Stromal cell of bone marrow (primary cell): ENCODE data around the gene TMBIM4.

Source experiments
- DNase-seq: peaks from one replicate; pipeline ENCODE4 v3.0.0-alpha.2; 2012; ENCODE audit warnings: low read depth

Gene TMBIM4

DNA sequence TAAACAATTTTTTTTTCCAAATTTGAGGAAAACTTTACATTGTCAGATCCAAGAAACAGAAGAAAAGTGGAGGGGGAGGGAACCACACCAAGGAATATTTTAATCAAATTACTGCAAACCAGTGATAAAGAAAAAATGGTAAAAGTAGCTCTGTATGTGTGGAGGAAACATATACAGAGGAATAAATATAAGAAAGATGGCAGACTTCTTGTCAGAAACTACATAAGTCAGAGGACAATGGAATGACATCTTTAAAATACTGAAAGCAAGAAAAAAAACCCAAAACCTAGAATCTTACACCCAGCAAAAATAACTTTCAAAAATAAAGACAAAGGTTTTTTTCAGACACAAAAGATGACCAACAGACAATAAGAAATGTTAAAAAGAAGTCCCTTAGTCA, 29.1 kb downstream of the TMBIM4 start:
- DNase-seq: no peak

GRCh38 chr12:66139328-66139727, 30.5 kb downstream of the TMBIM4 start:
- no peak for DNase-seq

GRCh38 chr12:66137937-66138336, 31.9 kb downstream of the TMBIM4 start:
- no peak for DNase-seq

DNA sequence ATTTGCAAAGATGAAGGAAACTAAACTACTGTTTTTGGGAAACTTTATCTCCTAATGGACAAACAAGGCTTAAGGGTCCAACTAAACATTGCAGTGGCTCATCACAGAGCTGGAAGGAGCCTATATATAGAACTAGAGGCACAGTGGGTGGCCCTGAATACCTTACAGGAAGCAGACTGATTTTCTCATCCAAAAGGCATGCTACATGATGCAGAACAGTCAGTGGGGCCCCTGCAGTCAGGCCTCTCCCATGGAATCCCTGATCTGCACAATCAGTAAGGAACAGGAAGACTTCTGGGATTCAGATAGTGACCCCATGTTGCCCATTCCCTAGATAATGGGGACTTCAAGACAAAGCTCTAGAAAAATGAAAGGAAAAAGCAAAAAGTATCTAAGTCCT, 37.4 kb downstream of the TMBIM4 start:
- DNase-seq: no peak

- DNase-seq: no peak
Measured at GRCh38 chr12:66131067-66131688, 38.6 kb downstream of the TMBIM4 start.

GRCh38 chr12:66130267-66131066, 39.3 kb downstream of the TMBIM4 start, which contains the start of gene LLPH:
Gene LLPH (minus strand): TSS chr12:66130750. CDS start chr12:66129106, 1,644 bp downstream.
- DNase-seq: peak; percentile 82

- no peak for DNase-seq
Measured at GRCh38 chr12:66129934-66130266, 39.9 kb downstream of the TMBIM4 start.

DNA sequence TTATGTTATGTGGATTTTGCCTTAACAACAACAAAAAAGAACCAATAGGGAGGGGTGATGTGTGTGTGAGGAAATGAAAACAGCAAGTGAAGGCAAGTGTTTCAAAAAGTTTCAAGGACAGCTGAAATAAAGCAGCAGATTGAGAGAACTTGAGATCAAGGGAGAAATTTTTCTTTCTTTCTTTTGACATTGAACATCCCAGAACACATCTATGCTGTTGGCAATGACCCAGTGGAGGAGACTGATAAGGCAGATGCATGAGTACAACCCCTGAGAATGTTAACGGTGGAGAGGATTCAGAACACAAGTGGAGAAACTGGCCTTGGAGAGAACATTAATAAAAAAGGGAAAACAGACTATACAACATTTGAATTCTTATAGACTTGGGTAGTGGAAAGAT, 42.1 kb downstream of the TMBIM4 start:
- DNase-seq: no peak

GRCh38 chr12:66120477-66120876, 49.3 kb downstream of the TMBIM4 start:
- DNase-seq: no peak

GRCh38 chr12:66119870-66120241, 49.9 kb downstream of the TMBIM4 start:
- no peak for DNase-seq

DNA sequence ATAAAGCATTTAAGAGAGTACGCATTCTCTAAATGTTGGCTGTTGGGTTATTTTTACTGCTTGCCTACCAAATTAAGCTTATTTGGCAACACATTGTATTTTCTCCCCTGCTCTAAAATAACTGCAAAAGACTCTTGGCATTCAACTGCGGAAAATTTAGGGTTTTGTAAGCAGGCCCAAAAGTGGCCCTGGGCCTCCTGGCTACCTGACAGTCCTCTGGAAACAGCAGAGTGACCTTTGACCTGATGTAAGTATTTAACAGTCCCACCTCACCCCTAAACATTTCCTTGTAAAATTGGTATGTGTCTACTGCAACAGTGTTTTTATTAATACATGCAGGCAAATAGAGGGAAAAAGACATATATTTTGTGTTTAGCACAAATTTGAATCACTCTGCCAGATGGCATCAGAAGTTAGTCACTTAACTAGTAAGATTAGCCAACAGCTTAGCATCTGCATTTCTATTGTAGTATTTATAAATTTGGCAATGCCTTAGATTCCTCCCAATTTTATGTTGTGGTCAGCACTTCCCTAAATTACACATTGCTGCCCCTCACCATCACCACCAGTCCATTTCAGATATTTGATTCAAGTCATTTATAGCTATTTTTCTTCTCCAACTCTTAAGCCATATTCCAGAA, 50.4 kb downstream of the TMBIM4 start:
- no peak for DNase-seq

GRCh38 chr12:66118240-66118891, 51.4 kb downstream of the TMBIM4 start:
- no peak for DNase-seq

GRCh38 chr12:66117242-66117641, 52.6 kb downstream of the TMBIM4 start:
- no peak for DNase-seq

DNA sequence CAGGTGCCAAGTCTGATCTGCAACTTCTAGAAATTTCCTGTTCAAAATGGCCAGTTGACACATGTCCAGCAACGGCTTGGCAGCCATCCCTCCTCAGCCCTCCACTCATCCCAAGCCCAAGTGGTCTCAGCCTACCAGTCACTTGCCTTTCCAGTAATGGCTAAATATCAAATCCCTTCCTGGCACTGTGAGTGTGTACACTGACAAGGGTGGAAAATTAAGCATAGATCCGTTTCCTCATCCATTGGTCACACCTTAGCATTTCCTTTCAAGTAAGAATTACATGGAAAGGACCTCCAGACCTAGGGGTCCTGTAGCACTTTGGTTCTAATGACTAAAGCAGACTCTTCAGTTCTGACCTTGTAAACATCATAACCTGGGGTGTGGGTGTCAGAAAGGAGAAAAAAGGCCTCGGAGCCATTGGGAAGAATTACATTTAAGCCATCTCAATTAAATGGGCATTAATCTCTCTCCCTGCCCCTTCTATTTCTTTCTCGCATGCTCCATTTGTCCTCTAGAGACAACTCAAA, 54.7 kb downstream of the TMBIM4 start:
- no peak for DNase-seq

- no peak for DNase-seq
Measured at GRCh38 chr12:66113471-66113870, 56.3 kb downstream of the TMBIM4 start.

GRCh38 chr12:66111605-66112004, 58.2 kb downstream of the TMBIM4 start:
- DNase-seq: no peak

DNA sequence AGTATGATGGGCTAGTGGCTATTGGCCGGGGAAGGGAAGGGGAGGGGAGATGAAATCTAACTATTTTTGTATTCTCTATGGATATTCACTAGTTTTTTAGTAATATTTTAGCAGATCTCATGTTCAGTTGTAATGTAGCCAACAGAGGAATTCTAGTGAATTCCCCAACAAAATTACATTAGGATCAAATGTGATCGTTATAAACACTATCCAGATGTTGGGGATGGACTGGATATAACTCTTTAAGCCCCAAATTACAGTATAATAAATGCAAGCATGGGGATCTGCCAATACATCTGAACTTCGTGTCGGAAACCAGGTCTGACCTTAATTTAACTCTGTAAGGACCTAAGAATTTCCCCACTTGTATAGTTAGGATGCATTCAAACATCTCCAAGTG, 60.7 kb downstream of the TMBIM4 start:
- no peak for DNase-seq

GRCh38 chr12:66108386-66108785, 61.4 kb downstream of the TMBIM4 start:
- no peak for DNase-seq

DNA sequence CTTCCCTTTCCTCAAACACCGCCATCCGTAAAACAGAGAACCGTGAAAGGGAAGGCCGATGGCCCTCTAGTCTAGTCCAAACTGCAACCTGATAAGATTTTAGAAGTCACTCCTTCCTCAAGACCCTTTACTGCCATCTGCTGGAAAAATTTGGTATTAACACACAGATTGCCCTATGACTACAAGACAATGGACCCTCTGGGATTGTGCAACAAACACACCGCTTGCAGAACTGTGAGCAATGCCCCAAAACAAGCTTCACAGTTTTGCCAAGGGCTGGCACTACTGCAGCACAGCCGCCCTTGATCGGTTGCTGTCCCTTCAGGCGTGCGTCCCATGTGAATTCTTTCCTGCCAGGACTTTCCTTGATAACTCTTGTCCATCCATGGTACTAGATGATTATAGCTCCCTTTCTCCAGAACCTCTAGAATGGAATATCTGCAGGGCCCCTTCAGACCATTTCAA, 62.3 kb downstream of the TMBIM4 start:
- peak; percentile 91 for DNase-seq

DNA sequence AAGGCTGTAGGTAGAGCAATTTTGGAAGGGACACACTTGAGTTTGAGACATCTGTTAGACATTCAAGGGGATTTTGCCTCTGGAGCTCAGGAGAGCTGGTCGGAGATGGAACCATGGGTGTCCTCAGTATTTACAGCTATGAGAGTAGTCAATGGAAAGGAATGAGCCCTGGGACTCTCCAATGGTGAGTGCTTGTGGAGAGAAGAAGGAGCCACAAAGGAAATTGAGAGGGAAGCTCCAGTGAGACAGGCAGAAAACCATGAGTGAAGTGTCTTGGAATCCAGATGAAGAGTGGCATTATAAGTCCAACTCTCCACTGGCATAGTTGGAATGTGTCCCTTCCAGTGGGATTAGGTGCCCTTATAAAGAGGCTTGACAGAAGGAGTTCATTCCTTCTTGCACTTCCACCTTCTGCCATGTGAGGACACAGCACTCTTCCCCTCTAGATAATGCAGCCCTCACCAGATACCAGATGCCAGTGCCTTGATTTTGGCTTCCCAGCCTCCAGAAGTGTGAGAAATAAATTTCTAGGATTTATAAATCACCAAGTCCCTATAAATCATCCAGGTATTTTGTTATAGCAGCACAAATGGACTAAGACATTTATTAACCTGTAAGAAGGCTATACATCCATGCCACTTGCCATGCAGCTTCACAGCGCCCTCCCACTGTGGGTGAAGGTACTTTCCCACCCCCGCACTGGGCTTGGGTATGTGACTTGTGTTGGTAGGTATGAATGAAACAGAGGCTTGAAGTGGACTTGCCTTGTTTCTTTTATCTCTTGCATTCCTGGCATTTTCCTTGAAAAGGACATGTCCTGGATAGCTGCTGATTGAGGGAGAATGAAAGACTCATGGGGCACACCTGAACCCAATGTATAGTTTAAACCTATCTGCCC, 66.5 kb downstream of the TMBIM4 start:
- no peak for DNase-seq

- peak; percentile 52 for DNase-seq
Measured at GRCh38 chr12:66092559-66093269, 77.1 kb downstream of the TMBIM4 start.
